ENCODE measurements around the gene SMIM17. TPM values are rescaled to one million over a fixed set of nuclear protein-coding genes. Genes with fewer than 3 reads are reported as not detected.
A peak's percentile ranks its signal among the peaks of the same experiment; 100 is the strongest.

The SMIM17 gene
- under 1 TPM in 1 of 2 donors, not detected in 1; 0.28 TPM for total RNA-seq
- polyA plus RNA-seq = not detected

DNA sequence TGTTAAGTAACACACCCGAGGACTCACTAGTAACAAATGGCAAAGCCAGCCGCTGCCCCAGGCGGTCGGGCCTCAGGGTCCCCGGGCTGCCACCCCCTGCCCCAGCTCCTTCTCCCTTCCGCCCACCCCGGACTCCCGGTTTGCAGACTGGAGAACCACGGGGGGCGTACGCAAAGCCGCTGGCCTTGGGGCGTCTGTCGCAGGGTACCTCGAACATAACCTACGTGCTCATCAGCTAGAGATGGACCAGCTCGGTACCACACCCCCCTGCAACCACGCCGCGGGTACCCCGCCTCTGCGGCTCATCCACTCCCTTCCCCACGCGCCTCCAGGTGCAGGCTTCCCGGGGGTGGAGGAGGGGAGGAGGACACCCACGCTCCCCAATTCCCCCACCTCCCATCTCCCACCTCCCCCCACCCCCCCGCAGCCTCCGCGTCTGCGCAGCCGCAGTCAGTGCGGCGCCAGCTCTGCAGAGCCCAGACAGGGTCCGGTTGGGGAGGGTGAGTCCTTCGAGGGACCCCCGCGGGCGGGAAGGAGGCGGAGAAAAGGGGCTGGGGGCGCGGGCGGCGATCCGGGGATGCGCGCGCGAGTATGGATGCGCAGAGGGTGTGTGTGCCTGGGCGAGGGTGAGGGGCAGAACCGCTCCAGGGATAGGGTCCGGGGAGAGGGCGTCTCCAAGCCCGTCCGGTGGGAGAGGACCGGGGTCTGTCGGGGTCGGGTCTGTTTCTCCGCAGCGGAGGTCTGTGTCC is at the start of gene SMIM17:
Gene SMIM17 (plus strand): TSS at position 449 of the 749 bp plus-strand sequence. CDS start 2,509 bp downstream, outside the sequence.
- TF ChIP-seq GABPA (IDR thresholded peaks at IDR 0.05 in 1 of 2, conservative IDR thresholded peaks at IDR 0.05 in 1 of 2) (no peak), RAD21 (IDR thresholded peaks at IDR 0.05) (no peak), FOXA2 (IDR thresholded peaks at IDR 0.05) (no peak), HNF4G (IDR thresholded peaks at IDR 0.05) (no peak), SP1 (IDR thresholded peaks at IDR 0.05) (no peak)
- TF ChIP-seq, protein P1, sequence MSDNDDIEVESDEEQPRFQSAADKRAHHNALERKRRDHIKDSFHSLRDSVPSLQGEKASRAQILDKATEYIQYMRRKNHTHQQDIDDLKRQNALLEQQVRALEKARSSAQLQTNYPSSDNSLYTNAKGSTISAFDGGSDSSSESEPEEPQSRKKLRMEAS (IDR thresholded peaks at IDR 0.05) = no peak
- TF ChIP-seq, protein P2, sequence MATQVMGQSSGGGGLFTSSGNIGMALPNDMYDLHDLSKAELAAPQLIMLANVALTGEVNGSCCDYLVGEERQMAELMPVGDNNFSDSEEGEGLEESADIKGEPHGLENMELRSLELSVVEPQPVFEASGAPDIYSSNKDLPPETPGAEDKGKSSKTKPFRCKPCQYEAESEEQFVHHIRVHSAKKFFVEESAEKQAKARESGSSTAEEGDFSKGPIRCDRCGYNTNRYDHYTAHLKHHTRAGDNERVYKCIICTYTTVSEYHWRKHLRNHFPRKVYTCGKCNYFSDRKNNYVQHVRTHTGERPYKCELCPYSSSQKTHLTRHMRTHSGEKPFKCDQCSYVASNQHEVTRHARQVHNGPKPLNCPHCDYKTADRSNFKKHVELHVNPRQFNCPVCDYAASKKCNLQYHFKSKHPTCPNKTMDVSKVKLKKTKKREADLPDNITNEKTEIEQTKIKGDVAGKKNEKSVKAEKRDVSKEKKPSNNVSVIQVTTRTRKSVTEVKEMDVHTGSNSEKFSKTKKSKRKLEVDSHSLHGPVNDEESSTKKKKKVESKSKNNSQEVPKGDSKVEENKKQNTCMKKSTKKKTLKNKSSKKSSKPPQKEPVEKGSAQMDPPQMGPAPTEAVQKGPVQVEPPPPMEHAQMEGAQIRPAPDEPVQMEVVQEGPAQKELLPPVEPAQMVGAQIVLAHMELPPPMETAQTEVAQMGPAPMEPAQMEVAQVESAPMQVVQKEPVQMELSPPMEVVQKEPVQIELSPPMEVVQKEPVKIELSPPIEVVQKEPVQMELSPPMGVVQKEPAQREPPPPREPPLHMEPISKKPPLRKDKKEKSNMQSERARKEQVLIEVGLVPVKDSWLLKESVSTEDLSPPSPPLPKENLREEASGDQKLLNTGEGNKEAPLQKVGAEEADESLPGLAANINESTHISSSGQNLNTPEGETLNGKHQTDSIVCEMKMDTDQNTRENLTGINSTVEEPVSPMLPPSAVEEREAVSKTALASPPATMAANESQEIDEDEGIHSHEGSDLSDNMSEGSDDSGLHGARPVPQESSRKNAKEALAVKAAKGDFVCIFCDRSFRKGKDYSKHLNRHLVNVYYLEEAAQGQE (IDR thresholded peaks at IDR 0.05) = no peak
- TF ChIP-seq, protein P3, sequence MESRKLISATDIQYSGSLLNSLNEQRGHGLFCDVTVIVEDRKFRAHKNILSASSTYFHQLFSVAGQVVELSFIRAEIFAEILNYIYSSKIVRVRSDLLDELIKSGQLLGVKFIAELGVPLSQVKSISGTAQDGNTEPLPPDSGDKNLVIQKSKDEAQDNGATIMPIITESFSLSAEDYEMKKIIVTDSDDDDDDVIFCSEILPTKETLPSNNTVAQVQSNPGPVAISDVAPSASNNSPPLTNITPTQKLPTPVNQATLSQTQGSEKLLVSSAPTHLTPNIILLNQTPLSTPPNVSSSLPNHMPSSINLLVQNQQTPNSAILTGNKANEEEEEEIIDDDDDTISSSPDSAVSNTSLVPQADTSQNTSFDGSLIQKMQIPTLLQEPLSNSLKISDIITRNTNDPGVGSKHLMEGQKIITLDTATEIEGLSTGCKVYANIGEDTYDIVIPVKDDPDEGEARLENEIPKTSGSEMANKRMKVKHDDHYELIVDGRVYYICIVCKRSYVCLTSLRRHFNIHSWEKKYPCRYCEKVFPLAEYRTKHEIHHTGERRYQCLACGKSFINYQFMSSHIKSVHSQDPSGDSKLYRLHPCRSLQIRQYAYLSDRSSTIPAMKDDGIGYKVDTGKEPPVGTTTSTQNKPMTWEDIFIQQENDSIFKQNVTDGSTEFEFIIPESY (IDR thresholded peaks at IDR 0.05) = no peak
- DNase-seq (ENCODE audit: low spot score) = no peak
- Histone ChIP-seq H3K9me3 (ENCODE audit: control insufficient read depth in 4 of 4, low read length in 3 of 4) (peaks cover 23 to 42% (median 29%) of the 10 kb centered on the region in 4 donors), H3K27ac (ENCODE audit: low read depth in 1 of 2, low read length in 2 of 2) (no peak within 1 kb of the TSS), H3K36me3 (ENCODE audit: control insufficient read depth in 4 of 4, insufficient read depth in 3 of 4, low read depth in 1 of 4, low read length in 3 of 4) (no peaks in the 10 kb centered on the region), H3K9ac (ENCODE audit: low read depth in 1 of 2, low read length in 2 of 2) (no peak within 1 kb of the TSS), H3K27me3 (ENCODE audit: control insufficient read depth in 4 of 4, insufficient read depth in 4 of 4, low read length in 3 of 4) (peaks cover 0 to 9% (median under 1%) of the 10 kb centered on the region in 4 donors), H3K4me1 (ENCODE audit: control insufficient read depth in 4 of 4, insufficient read depth in 4 of 4, low read length in 3 of 4) (no peaks in the 10 kb centered on the region), H3K4me3 (ENCODE audit: low read depth in 1 of 3, low read length in 3 of 3) (no peak within 1 kb of the TSS)
- WGBS = 14% methylated on average over 60 of the region's 60 CpGs

DNA sequence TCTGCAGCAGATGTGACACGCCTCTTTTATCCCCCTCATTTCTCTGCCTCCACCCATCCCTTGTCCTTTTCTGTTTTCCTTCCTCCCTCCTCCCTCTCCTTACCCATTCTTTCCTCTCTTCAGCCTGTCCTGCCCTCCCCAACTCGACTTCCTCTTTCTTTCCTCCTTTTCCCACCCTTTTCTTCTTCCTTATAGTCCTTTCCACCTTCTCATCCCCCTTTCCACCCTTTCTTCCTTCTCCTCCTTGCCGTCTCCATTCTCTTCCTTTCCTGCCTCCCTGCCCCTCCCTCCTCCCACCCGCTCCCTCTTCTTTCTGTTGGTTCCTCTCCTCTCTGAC is 48.5 kb upstream of the SMIM17 start:
- H3K9ac ChIP-seq (ENCODE audit: low read depth in 1 of 2, low read length in 2 of 2) = no peak overlapping the region
- DNase-seq (ENCODE audit: low spot score) = no peak
- H3K27ac ChIP-seq (ENCODE audit: low read depth in 1 of 2, low read length in 2 of 2) = no peak overlapping the region
- peak overlapping the region in 2 of 3 donors; percentile 65 to 90 for H3K4me3 ChIP-seq (ENCODE audit: low read depth in 1 of 3, low read length in 3 of 3)
- H3K27me3 ChIP-seq (ENCODE audit: control insufficient read depth in 4 of 4, insufficient read depth in 4 of 4, low read length in 3 of 4) = no peaks in the 10 kb centered on the region
- WGBS = 60% methylated on average over 4 of the region's 4 CpGs
- peaks cover 0 to 4% (median 2%) of the 10 kb centered on the region in 4 donors for H3K4me1 ChIP-seq (ENCODE audit: control insufficient read depth in 4 of 4, insufficient read depth in 4 of 4, low read length in 3 of 4)
- peaks cover 19 to 41% (median 33%) of the 10 kb centered on the region in 4 donors for H3K9me3 ChIP-seq (ENCODE audit: control insufficient read depth in 4 of 4, low read length in 3 of 4)
- H3K36me3 ChIP-seq (ENCODE audit: control insufficient read depth in 4 of 4, insufficient read depth in 3 of 4, low read depth in 1 of 4, low read length in 3 of 4) = peaks cover 0 to 4% (median 2%) of the 10 kb centered on the region in 4 donors
- no peak for TF ChIP-seq FOXA1 (IDR thresholded peaks at IDR 0.05)
- TF ChIP-seq FOXA2 (IDR thresholded peaks at IDR 0.05) = no peak
- TF ChIP-seq SP1 (IDR thresholded peaks at IDR 0.05) = no peak
- TF ChIP-seq, protein P3 (IDR thresholded peaks at IDR 0.05) = no peak
- TF ChIP-seq RAD21 (IDR thresholded peaks at IDR 0.05) = no peak
- TF ChIP-seq YY1 (IDR thresholded peaks at IDR 0.05) = no peak
- TF ChIP-seq EGR1 (IDR thresholded peaks at IDR 0.05; ENCODE audit: low read depth in 2 of 2) = no peak
- TF ChIP-seq GABPA (IDR thresholded peaks at IDR 0.05 in 1 of 2, conservative IDR thresholded peaks at IDR 0.05 in 1 of 2) = no peak
- TF ChIP-seq NR2F2 (IDR thresholded peaks at IDR 0.05) = no peak
- no peak for TF ChIP-seq HNF4A (conservative IDR thresholded peaks at IDR 0.05)
- no peak for TF ChIP-seq HNF4G (IDR thresholded peaks at IDR 0.05)
- TF ChIP-seq, protein P4, sequence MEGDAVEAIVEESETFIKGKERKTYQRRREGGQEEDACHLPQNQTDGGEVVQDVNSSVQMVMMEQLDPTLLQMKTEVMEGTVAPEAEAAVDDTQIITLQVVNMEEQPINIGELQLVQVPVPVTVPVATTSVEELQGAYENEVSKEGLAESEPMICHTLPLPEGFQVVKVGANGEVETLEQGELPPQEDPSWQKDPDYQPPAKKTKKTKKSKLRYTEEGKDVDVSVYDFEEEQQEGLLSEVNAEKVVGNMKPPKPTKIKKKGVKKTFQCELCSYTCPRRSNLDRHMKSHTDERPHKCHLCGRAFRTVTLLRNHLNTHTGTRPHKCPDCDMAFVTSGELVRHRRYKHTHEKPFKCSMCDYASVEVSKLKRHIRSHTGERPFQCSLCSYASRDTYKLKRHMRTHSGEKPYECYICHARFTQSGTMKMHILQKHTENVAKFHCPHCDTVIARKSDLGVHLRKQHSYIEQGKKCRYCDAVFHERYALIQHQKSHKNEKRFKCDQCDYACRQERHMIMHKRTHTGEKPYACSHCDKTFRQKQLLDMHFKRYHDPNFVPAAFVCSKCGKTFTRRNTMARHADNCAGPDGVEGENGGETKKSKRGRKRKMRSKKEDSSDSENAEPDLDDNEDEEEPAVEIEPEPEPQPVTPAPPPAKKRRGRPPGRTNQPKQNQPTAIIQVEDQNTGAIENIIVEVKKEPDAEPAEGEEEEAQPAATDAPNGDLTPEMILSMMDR (IDR thresholded peaks at IDR 0.05; ENCODE audit: low read depth, low read length, missing input control) = no peak
- no peak for TF ChIP-seq JUND (IDR thresholded peaks at IDR 0.05)
- TF ChIP-seq, protein P5, sequence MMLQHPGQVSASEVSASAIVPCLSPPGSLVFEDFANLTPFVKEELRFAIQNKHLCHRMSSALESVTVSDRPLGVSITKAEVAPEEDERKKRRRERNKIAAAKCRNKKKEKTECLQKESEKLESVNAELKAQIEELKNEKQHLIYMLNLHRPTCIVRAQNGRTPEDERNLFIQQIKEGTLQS (IDR thresholded peaks at IDR 0.05) = no peak
- TF ChIP-seq TAF1 (conservative IDR thresholded peaks at IDR 0.05) = no peak
- TF ChIP-seq, protein P1 (IDR thresholded peaks at IDR 0.05) = no peak
- no peak for TF ChIP-seq RXRA (IDR thresholded peaks at IDR 0.05)

All from liver (tissue), 9 donors.